Trophoblast cell (in vitro differentiated cells and primary cell): ENCODE data around the gene CDC42BPB.

ENCODE experiments used
- DNase-seq, 2 donors: peaks; one replicate each; pipeline ENCODE4 v3.0.0-alpha.2; 2016
- H2AFZ ChIP-seq: 2 replicates; pipeline ENCODE4 v1.6.1; 2013; ENCODE audit warnings: low read length, moderate library complexity, mild to moderate bottlenecking; ENCODE audit not compliant: insufficient read depth, poor library complexity
- H2AK5ac ChIP-seq: 2 replicates; pipeline ENCODE4 v1.6.1; 2013; ENCODE audit warnings: mild to moderate bottlenecking, low read length
- H2BK120ac ChIP-seq: 2 replicates; pipeline ENCODE4 v1.6.1; 2013; ENCODE audit warnings: low read length, mild to moderate bottlenecking, moderate library complexity; ENCODE audit not compliant: insufficient read depth, poor library complexity
- H2BK12ac ChIP-seq: 2 replicates; pipeline ENCODE4 v1.6.1; 2013; ENCODE audit warnings: mild to moderate bottlenecking, low read length, moderate library complexity
- H2BK5ac ChIP-seq: 2 replicates; pipeline ENCODE4 v1.6.1; 2013; ENCODE audit warnings: low read length, low read depth, moderate library complexity, mild to moderate bottlenecking; ENCODE audit not compliant: poor library complexity
- H3K14ac ChIP-seq: 2 replicates; pipeline ENCODE4 v1.6.1; 2013; ENCODE audit warnings: mild to moderate bottlenecking, low read length
- H3K18ac ChIP-seq: 2 replicates; pipeline ENCODE4 v1.6.1; 2013; ENCODE audit warnings: mild to moderate bottlenecking, low read length
- H3K23ac ChIP-seq: 2 replicates; pipeline ENCODE4 v1.6.1; 2013; ENCODE audit warnings: low read length
- H3K27ac ChIP-seq: 2 replicates; pipeline ENCODE4 v1.5.1; 2013; ENCODE audit warnings: low read depth, mild to moderate bottlenecking, inconsistent platforms, low read length, moderate library complexity
- H3K27me3 ChIP-seq: 2 replicates; pipeline ENCODE4 v1.6.1; 2013; ENCODE audit warnings: inconsistent platforms, mild to moderate bottlenecking, low read length, moderate library complexity; ENCODE audit not compliant: insufficient read depth
- H3K36me3 ChIP-seq, 2 experiments: 1 replicate in 1 of 2; 2 replicates in 1 of 2; pipeline ENCODE4 v1.6.1; 2013; ENCODE audit warnings: low read length in 2 of 2, mild to moderate bottlenecking in 2 of 2, moderate library complexity in 1 of 2; ENCODE audit not compliant: insufficient read depth in 2 of 2, control insufficient read depth in 1 of 2
- H3K4ac ChIP-seq: 2 replicates; pipeline ENCODE4 v1.6.1; 2013; ENCODE audit warnings: low read depth, mild to moderate bottlenecking, low read length, moderate library complexity
- H3K4me1 ChIP-seq, 2 experiments: 1 replicate in 1 of 2; 2 replicates in 1 of 2; pipeline ENCODE4 v1.6.1; 2013; ENCODE audit warnings: low read length in 2 of 2, mild to moderate bottlenecking in 2 of 2, moderate library complexity in 1 of 2; ENCODE audit not compliant: insufficient read depth in 2 of 2, control insufficient read depth in 1 of 2
- H3K4me2 ChIP-seq: 2 replicates; pipeline ENCODE4 v1.6.1; 2013; ENCODE audit warnings: inconsistent platforms, mild to moderate bottlenecking, low read length, moderate library complexity
- H3K4me3 ChIP-seq: 2 replicates; pipeline ENCODE4 v1.5.1; 2013; ENCODE audit warnings: mild to moderate bottlenecking, low read depth, low read length, inconsistent platforms
- H3K79me1 ChIP-seq: one replicate; pipeline ENCODE4 v1.6.1; 2013; ENCODE audit warnings: low read length
- H3K79me2 ChIP-seq: 2 replicates; pipeline ENCODE4 v1.6.1; 2013; ENCODE audit warnings: low read length, mild to moderate bottlenecking; ENCODE audit not compliant: control insufficient read depth, insufficient read depth, poor library complexity
- H3K9ac ChIP-seq: 2 replicates; pipeline ENCODE4 v1.6.1; 2013; ENCODE audit warnings: mild to moderate bottlenecking, low read length
- H3K9me3 ChIP-seq: 2 replicates; pipeline ENCODE4 v1.6.1; 2013; ENCODE audit warnings: low read depth, mild to moderate bottlenecking, control low read depth, inconsistent platforms, low read length; ENCODE audit not compliant: insufficient read depth
- H4K12ac ChIP-seq: 2 replicates; pipeline ENCODE4 v1.6.1; 2013; ENCODE audit warnings: low read depth, mild to moderate bottlenecking, low read length, moderate library complexity
- H4K8ac ChIP-seq: 2 replicates; pipeline ENCODE4 v1.6.1; 2013; ENCODE audit warnings: low read depth, mild to moderate bottlenecking, low read length, moderate library complexity
- H4K91ac ChIP-seq: one replicate; pipeline ENCODE4 v1.6.1; 2013; ENCODE audit warnings: low read depth, mild to moderate bottlenecking, low read length, moderate library complexity
- WGBS: extraction: QIAGEN DNeasy Blood & Tissue Kit; methylation state at CpG from one replicate; pipeline ENCODE4 v1.1.7; 2013; ENCODE audit warnings: missing lambda C conversion rate; ENCODE audit not compliant: insufficient read length, insufficient coverage; ENCODE audit errors: extremely low coverage; 5-methylcytosine and 5-hydroxymethylcytosine counted together

CDC42BPB gene

GRCh38 chr14:102909462-102909861, 147.9 kb downstream of the CDC42BPB start:
- Histone ChIP-seq H3K79me2 (no peaks in the 10 kb centered on the region), H4K8ac (no peak overlapping the region), H3K18ac (no peak overlapping the region), H3K4me3 (peak overlapping the region; percentile 18), H2BK12ac (no peak overlapping the region), H4K12ac (no peak overlapping the region), H3K14ac (no peak overlapping the region), H3K4me1 (peaks cover 0 to 9% of the 10 kb centered on the region in 2 experiments), H2BK120ac (no peak overlapping the region), H3K27ac (no peak overlapping the region), H3K4me2 (no peak overlapping the region), H3K36me3 (peaks cover 15 to 16% of the 10 kb centered on the region in 2 experiments), H2AFZ (no peak overlapping the region), H3K27me3 (no peaks in the 10 kb centered on the region), H2BK5ac (no peak overlapping the region), H3K79me1 (no peaks in the 10 kb centered on the region), H3K23ac (no peak overlapping the region), H3K9ac (no peak overlapping the region), H4K91ac (no peak overlapping the region), H2AK5ac (no peak overlapping the region), H3K9me3 (peaks cover 14% of the 10 kb centered on the region), H3K4ac (no peak overlapping the region)
- DNase-seq: no peak
- WGBS: no CpG with 5 or more reads among the region's 10 CpGs

DNA sequence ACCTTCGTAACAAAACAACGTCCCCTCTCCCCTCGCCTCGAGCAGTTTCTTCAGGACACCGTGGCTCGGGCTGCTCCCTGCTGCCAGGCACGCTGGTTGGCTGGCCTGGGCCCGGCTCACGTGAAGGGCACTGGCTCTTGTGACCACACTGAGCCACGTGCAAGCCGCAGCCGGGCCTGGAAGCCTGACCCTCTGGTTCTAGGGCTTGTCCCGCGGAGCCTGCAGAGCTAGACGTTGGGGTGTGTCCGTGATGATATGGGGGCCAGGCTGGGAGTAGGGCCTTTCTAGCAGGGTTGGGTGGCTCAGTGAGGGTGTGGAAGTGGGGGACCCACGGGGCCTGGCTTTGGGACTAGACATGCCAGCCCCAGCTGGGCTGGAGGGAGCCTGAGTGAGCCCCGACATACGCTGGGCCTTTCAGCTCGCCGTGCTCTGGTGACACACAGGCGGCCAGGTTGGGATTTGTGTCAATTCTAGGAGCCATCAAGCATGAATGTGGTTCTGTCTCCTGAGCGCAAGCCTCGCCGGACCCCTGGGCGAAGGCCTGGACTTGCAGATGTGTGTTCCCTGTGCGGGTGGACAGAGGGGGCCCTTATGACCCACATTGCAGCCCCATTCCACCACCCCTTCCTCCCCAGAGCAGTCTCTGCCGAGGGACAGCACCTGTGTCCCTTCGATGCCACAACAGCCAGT, 148.4 kb downstream of the CDC42BPB start:
- no peak overlapping the region for H3K23ac ChIP-seq
- H3K4me1 ChIP-seq: peaks cover 0 to 9% of the 10 kb centered on the region in 2 experiments
- H2BK12ac ChIP-seq: no peak overlapping the region
- H4K91ac ChIP-seq: no peak overlapping the region
- peaks cover 15 to 16% of the 10 kb centered on the region in 2 experiments for H3K36me3 ChIP-seq
- no peak overlapping the region for H2BK5ac ChIP-seq
- no peak overlapping the region for H3K14ac ChIP-seq
- no peak overlapping the region for H4K8ac ChIP-seq
- no CpG with 5 or more reads among the region's 29 CpGs for WGBS
- no peak overlapping the region for H2AK5ac ChIP-seq
- peaks cover 14% of the 10 kb centered on the region for H3K9me3 ChIP-seq
- DNase-seq: no peak
- H3K79me1 ChIP-seq: no peaks in the 10 kb centered on the region
- no peak overlapping the region for H4K12ac ChIP-seq
- no peak overlapping the region for H2AFZ ChIP-seq
- no peaks in the 10 kb centered on the region for H3K79me2 ChIP-seq
- H3K27me3 ChIP-seq: no peaks in the 10 kb centered on the region
- H3K4me2 ChIP-seq: no peak overlapping the region
- no peak overlapping the region for H3K27ac ChIP-seq
- H2BK120ac ChIP-seq: no peak overlapping the region
- peak overlapping the region; percentile 18 for H3K4me3 ChIP-seq
- no peak overlapping the region for H3K9ac ChIP-seq
- no peak overlapping the region for H3K18ac ChIP-seq
- H3K4ac ChIP-seq: no peak overlapping the region

- no peaks in the 10 kb centered on the region for H3K27me3 ChIP-seq
These were observed 149.2 kb downstream of the CDC42BPB start for GRCh38 chr14:102907980-102908730.

DNA sequence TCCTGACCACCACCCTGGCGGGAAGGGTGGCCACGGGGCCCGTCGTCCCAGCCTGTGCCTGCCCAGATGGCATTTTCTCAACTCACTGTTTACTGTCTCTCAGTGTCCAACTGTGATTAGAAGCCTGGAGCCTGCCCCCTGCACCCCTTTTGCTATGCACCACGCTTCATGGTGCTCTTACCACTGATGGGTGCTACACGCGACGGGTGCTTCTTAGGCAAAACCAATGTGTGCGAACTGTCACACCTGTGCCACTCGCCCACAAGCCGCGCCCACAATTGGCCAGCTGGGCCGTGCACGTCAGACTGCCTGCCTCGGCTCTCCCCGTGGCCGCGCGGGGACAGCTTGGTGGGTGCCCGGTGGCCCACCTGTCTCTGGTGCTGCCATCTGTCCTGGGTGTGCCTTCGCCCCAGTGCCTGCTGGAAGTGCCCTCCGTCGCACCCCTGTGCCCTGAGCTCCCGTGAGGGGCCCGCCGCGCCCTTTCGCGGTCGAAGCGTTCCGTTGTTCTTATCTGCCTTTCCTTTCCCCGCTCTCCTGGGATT, 150.0 kb downstream of the CDC42BPB start:
- Histone ChIP-seq H2AK5ac (no peak overlapping the region), H2BK5ac (no peak overlapping the region), H2BK120ac (no peak overlapping the region), H3K79me2 (no peaks in the 10 kb centered on the region), H2AFZ (no peak overlapping the region), H4K8ac (no peak overlapping the region), H3K4me3 (no peak overlapping the region), H3K18ac (no peak overlapping the region), H3K23ac (no peak overlapping the region), H3K79me1 (no peaks in the 10 kb centered on the region), H3K4ac (no peak overlapping the region), H3K14ac (no peak overlapping the region), H3K36me3 (peaks cover 18 to 23% of the 10 kb centered on the region in 2 experiments), H3K4me1 (peaks cover 0 to 6% of the 10 kb centered on the region in 2 experiments), H3K27me3 (no peaks in the 10 kb centered on the region), H4K12ac (no peak overlapping the region), H4K91ac (no peak overlapping the region), H3K4me2 (no peak overlapping the region), H3K9ac (no peak overlapping the region), H3K9me3 (peaks cover 14% of the 10 kb centered on the region), H3K27ac (no peak overlapping the region), H2BK12ac (no peak overlapping the region)
- no peak for DNase-seq
- WGBS: no CpG with 5 or more reads among the region's 33 CpGs

More at GRCh38 chr14:102907980-102908730, 149.2 kb downstream of the CDC42BPB start:
- H3K4ac ChIP-seq: no peak overlapping the region
- no peak overlapping the region for H2BK5ac ChIP-seq
- no peak overlapping the region for H2BK12ac ChIP-seq
- peaks cover 0 to 9% of the 10 kb centered on the region in 2 experiments for H3K4me1 ChIP-seq
- no peak overlapping the region for H3K4me3 ChIP-seq
- no peak overlapping the region for H3K23ac ChIP-seq
- H4K91ac ChIP-seq: no peak overlapping the region
- H3K14ac ChIP-seq: no peak overlapping the region
- H3K18ac ChIP-seq: no peak overlapping the region
- peaks cover 18 to 22% of the 10 kb centered on the region in 2 experiments for H3K36me3 ChIP-seq
- no peak overlapping the region for H3K9ac ChIP-seq
- no peak overlapping the region for H3K4me2 ChIP-seq
- H4K8ac ChIP-seq: no peak overlapping the region
- peaks cover 14% of the 10 kb centered on the region for H3K9me3 ChIP-seq
- no peaks in the 10 kb centered on the region for H3K79me1 ChIP-seq
- no peak for DNase-seq
- no peaks in the 10 kb centered on the region for H3K79me2 ChIP-seq
- H2BK120ac ChIP-seq: no peak overlapping the region
- H2AFZ ChIP-seq: no peak overlapping the region
- H2AK5ac ChIP-seq: no peak overlapping the region
- H4K12ac ChIP-seq: no peak overlapping the region
- H3K27ac ChIP-seq: no peak overlapping the region
- WGBS: no CpG with 5 or more reads among the region's 23 CpGs
